ENCODE results near the gene ZNF592. TPM values are rescaled to one million over a fixed set of nuclear protein-coding genes. Genes with fewer than 3 reads are reported as not detected.

Gene ZNF592
- polyA plus RNA-seq, 1 donor from 2014 or later: 3.9 TPM

GRCh38 chr15:84855136-84855535, 106.7 kb downstream of the ZNF592 start:
- Histone ChIP-seq H3K36me3 (ENCODE audit: insufficient read depth, low read length) (no peaks in the 10 kb centered on the region), H3K27ac (ENCODE audit: low read length) (no peak overlapping the region), H3K9ac (ENCODE audit: low read length) (no peak overlapping the region), H3K4me3 (ENCODE audit: low read length) (no peak overlapping the region), H3K9me2 (ENCODE audit: insufficient read depth, low read length) (no peaks in the 10 kb centered on the region), H3K27me3 (ENCODE audit: insufficient read depth, low read depth, low read length) (no peaks in the 10 kb centered on the region), H3F3A (ENCODE audit: insufficient read depth, low read length, poor library complexity, severe bottlenecking) (no peaks in the 10 kb centered on the region), H3K9me3 (ENCODE audit: low read length) (no peaks in the 10 kb centered on the region), H4K20me1 (ENCODE audit: insufficient read depth) (no peaks in the 10 kb centered on the region), H3K4me2 (ENCODE audit: low read length) (no peak overlapping the region), H2AFZ (ENCODE audit: low read depth, low read length) (no peak overlapping the region), H3K79me2 (replicated peaks; ENCODE audit: insufficient read depth, low read length) (no peaks in the 10 kb centered on the region)
- TF ChIP-seq MXI1 (conservative IDR thresholded peaks at IDR 0.05; ENCODE audit: poor library complexity, severe bottlenecking) (no peak), RAD21 (conservative IDR thresholded peaks at IDR 0.05) (no peak), REST (IDR thresholded peaks at IDR 0.05; ENCODE audit: borderline replicate concordance) (no peak), CTCF (IDR thresholded peaks at IDR 0.05; ENCODE audit: poor library complexity, severe bottlenecking) (no peak), TAF1 (IDR thresholded peaks at IDR 0.05; ENCODE audit: low read depth) (no peak)

GRCh38 chr15:84855765-84856164, 107.4 kb downstream of the ZNF592 start:
- Histone ChIP-seq H3K36me3 (ENCODE audit: insufficient read depth, low read length) (no peaks in the 10 kb centered on the region), H3K9ac (ENCODE audit: low read length) (no peak overlapping the region), H3K9me3 (ENCODE audit: low read length) (no peaks in the 10 kb centered on the region), H3K9me2 (ENCODE audit: insufficient read depth, low read length) (no peaks in the 10 kb centered on the region), H3K27ac (ENCODE audit: low read length) (no peak overlapping the region), H3K4me2 (ENCODE audit: low read length) (no peak overlapping the region), H3F3A (ENCODE audit: insufficient read depth, low read length, poor library complexity, severe bottlenecking) (no peaks in the 10 kb centered on the region), H3K27me3 (ENCODE audit: insufficient read depth, low read depth, low read length) (no peaks in the 10 kb centered on the region), H4K20me1 (ENCODE audit: insufficient read depth) (no peaks in the 10 kb centered on the region), H3K4me3 (ENCODE audit: low read length) (no peak overlapping the region), H2AFZ (ENCODE audit: low read depth, low read length) (no peak overlapping the region), H3K79me2 (replicated peaks; ENCODE audit: insufficient read depth, low read length) (no peaks in the 10 kb centered on the region)
- no peak for TF ChIP-seq REST (IDR thresholded peaks at IDR 0.05; ENCODE audit: borderline replicate concordance)
- TF ChIP-seq RAD21 (conservative IDR thresholded peaks at IDR 0.05): no peak
- no peak for TF ChIP-seq SMC3 (conservative IDR thresholded peaks at IDR 0.05; ENCODE audit: poor library complexity)
- TF ChIP-seq POLR2AphosphoS5 (IDR thresholded peaks at IDR 0.05): no peak
- TF ChIP-seq MXI1 (conservative IDR thresholded peaks at IDR 0.05; ENCODE audit: poor library complexity, severe bottlenecking): no peak
- TF ChIP-seq CTCF (IDR thresholded peaks at IDR 0.05; ENCODE audit: poor library complexity, severe bottlenecking): no peak
- TF ChIP-seq EZH2 (IDR thresholded peaks at IDR 0.05; ENCODE audit: borderline replicate concordance, insufficient read depth, low read length, poor library complexity, severe bottlenecking): no peak
- no peak for TF ChIP-seq EP300 (conservative IDR thresholded peaks at IDR 0.05; ENCODE audit: poor library complexity, severe bottlenecking)
- TF ChIP-seq TAF1 (IDR thresholded peaks at IDR 0.05; ENCODE audit: low read depth): no peak
